Astrocyte (in vitro differentiated cells and primary cell): Measurements from ENCODE around the gene PCDHGB4.

Experiments
- EZH2 ChIP-seq: IDR thresholded peaks from 2 replicates; pipeline ENCODE4 v1.6.1; 2012; ENCODE audit warnings: mild to moderate bottlenecking, low read length, inconsistent platforms; ENCODE audit not compliant: insufficient read depth
- TF ChIP-seq, protein P1 (sequence below): IDR thresholded peaks from 2 replicates; pipeline ENCODE4 v1.5.1; 2011; ENCODE audit warnings: low read depth, mild to moderate bottlenecking, inconsistent platforms, low read length, moderate library complexity; ENCODE audit not compliant: insufficient read depth

- TF ChIP-seq, protein P1, sequence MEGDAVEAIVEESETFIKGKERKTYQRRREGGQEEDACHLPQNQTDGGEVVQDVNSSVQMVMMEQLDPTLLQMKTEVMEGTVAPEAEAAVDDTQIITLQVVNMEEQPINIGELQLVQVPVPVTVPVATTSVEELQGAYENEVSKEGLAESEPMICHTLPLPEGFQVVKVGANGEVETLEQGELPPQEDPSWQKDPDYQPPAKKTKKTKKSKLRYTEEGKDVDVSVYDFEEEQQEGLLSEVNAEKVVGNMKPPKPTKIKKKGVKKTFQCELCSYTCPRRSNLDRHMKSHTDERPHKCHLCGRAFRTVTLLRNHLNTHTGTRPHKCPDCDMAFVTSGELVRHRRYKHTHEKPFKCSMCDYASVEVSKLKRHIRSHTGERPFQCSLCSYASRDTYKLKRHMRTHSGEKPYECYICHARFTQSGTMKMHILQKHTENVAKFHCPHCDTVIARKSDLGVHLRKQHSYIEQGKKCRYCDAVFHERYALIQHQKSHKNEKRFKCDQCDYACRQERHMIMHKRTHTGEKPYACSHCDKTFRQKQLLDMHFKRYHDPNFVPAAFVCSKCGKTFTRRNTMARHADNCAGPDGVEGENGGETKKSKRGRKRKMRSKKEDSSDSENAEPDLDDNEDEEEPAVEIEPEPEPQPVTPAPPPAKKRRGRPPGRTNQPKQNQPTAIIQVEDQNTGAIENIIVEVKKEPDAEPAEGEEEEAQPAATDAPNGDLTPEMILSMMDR, result no peak
- TF ChIP-seq EZH2, result no peak
Observed at GRCh38 chr5:141374627-141375026, 12.9 kb upstream of the PCDHGB4 start.
